Astrocyte (in vitro differentiated cells and primary cell): ENCODE data around the gene PKDCC. TPM values are rescaled to one million over a fixed set of nuclear protein-coding genes. Genes with fewer than 3 reads are reported as not detected.
A peak's percentile ranks its signal among the peaks of the same experiment; 100 is the strongest.
"Not testable (repeated sequence)": the region's sequence is repeated elsewhere in the genome, so short reads cannot be mapped to it uniquely, and the experiment has no call there.

ENCODE experiments used
- DNase-seq: peaks from one replicate; pipeline ENCODE4 v3.0.0-alpha.2; 2010; ENCODE audit warnings: low read depth
- FAIRE-seq: peaks from 2 replicates; lab custom pipeline; 2011; peaks lifted over from hg19 to GRCh38; lab: Jason Lieb, UNC
- H2AFZ ChIP-seq: 2 replicates; pipeline ENCODE4 v1.6.0; 2012; ENCODE audit warnings: low read depth, low read length, inconsistent platforms
- H3K27ac ChIP-seq: 2 replicates; pipeline ENCODE4 v1.5.1; 2011; ENCODE audit warnings: low read depth, low read length, inconsistent platforms
- H3K27me3 ChIP-seq: 2 replicates; pipeline ENCODE4 v1.6.0; 2011; ENCODE audit warnings: low read length, inconsistent platforms; ENCODE audit not compliant: insufficient read depth
- H3K36me3 ChIP-seq: 2 replicates; pipeline ENCODE4 v1.5.1; 2011; ENCODE audit warnings: low read length, inconsistent platforms; ENCODE audit not compliant: insufficient read depth
- H3K4me1 ChIP-seq: 2 replicates; pipeline ENCODE4 v1.5.1; 2011; ENCODE audit warnings: low read length, inconsistent platforms; ENCODE audit not compliant: insufficient read depth
- H3K4me2 ChIP-seq: 2 replicates; pipeline ENCODE4 v1.6.0; 2012; ENCODE audit warnings: low read length, inconsistent platforms
- H3K4me3 ChIP-seq: 2 replicates; pipeline ENCODE4 v1.5.1; 2011; ENCODE audit warnings: low read depth, mild to moderate bottlenecking, low read length, inconsistent platforms; ENCODE audit not compliant: insufficient read depth
- H3K79me2 ChIP-seq: 2 replicates; pipeline ENCODE4 v1.6.0; 2012; ENCODE audit warnings: mild to moderate bottlenecking, low read length, inconsistent platforms; ENCODE audit not compliant: insufficient read depth
- H3K9ac ChIP-seq: 2 replicates; pipeline ENCODE4 v1.6.0; 2012; ENCODE audit warnings: mild to moderate bottlenecking, low read length, inconsistent platforms
- H3K9me3 ChIP-seq: 2 replicates; pipeline ENCODE4 v1.5.1; 2012; ENCODE audit warnings: low read depth, mild to moderate bottlenecking, low read length, inconsistent platforms; ENCODE audit not compliant: insufficient read depth
- H4K20me1 ChIP-seq: 2 replicates; pipeline ENCODE4 v1.6.0; 2012; ENCODE audit warnings: low read length, inconsistent platforms; ENCODE audit not compliant: insufficient read depth
- H3K27ac Mint-ChIP-seq: one replicate; pipeline ENCODE4 v1.8.0; 2021; ENCODE audit warnings: mild to moderate bottlenecking, mixed read lengths; ENCODE audit not compliant: unreplicated experiment
- H3K27me3 Mint-ChIP-seq: one replicate; pipeline ENCODE4 v1.8.0; 2021; ENCODE audit warnings: low read depth, mixed read lengths; ENCODE audit not compliant: unreplicated experiment
- H3K36me3 Mint-ChIP-seq: one replicate; pipeline ENCODE4 v1.8.0; 2021; ENCODE audit warnings: low read depth, mixed read lengths; ENCODE audit not compliant: unreplicated experiment
- H3K4me1 Mint-ChIP-seq: one replicate; pipeline ENCODE4 v1.8.0; 2021; ENCODE audit warnings: low read depth, mixed read lengths; ENCODE audit not compliant: unreplicated experiment
- H3K4me3 Mint-ChIP-seq: one replicate; pipeline ENCODE4 v1.8.0; 2021; ENCODE audit warnings: mild to moderate bottlenecking, moderate library complexity, mixed read lengths; ENCODE audit not compliant: unreplicated experiment
- H3K9me3 Mint-ChIP-seq: one replicate; pipeline ENCODE4 v1.8.0; 2021; ENCODE audit warnings: mild to moderate bottlenecking, mixed read lengths; ENCODE audit not compliant: unreplicated experiment
- EZH2 ChIP-seq: IDR thresholded peaks from 2 replicates; pipeline ENCODE4 v1.6.1; 2012; ENCODE audit warnings: mild to moderate bottlenecking, low read length, inconsistent platforms; ENCODE audit not compliant: insufficient read depth
- total RNA-seq: library from RNA; stranded (reverse); gene quantifications from 2 replicates; pipeline ENCODE4 v1.2.1, GENCODE V29; 2021
- TF ChIP-seq, protein P1 (sequence below): IDR thresholded peaks from 2 replicates; pipeline ENCODE4 v1.5.1; 2011; ENCODE audit warnings: low read depth, mild to moderate bottlenecking, inconsistent platforms, low read length, moderate library complexity; ENCODE audit not compliant: insufficient read depth

PKDCC gene
- total RNA-seq, 1 donor from 2014 or later = 6.9 TPM

DNA sequence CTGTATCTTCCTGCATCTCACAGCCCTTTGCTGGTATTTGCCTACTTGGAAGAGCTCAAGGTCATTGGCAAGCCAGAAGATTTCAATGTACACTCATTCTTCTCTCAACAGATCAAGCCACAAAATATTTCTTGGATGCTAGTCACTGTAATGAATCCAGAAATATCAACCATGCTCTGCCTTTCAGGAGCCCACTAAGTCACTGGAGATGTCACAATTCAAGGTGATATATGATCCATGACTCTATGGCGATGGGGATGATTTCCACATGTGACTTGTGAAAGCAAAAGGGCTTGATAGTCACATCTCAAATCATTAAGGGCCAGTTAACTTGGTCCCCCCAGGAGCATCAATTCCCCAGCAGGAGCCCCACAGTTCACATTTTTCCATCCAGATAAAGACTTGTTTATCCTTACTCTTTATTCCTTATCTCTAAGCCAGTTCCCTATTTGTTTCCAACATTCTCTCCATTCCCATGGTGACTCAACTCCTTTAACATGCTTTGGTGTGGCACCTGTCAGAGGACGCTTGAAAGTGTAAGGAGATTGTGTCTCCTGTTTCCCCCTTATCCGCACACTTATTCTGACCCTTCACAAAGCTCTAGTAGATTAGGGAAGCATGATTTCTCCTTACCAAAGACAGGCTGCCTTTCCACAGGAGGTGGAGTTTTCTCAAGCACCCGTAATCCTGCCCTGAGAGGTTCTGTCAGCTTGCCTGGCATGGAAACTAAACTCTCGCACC, 15.8 kb downstream of the PKDCC start:
- no peaks in the 10 kb centered on the region for H3K36me3 ChIP-seq
- Mint-ChIP-seq H3K4me1 (no peaks in the 10 kb centered on the region), H3K36me3 (peaks cover 9% of the 10 kb centered on the region), H3K27me3 (peaks cover 16% of the 10 kb centered on the region), H3K27ac (no peak overlapping the region), H3K9me3 (peaks cover 2% of the 10 kb centered on the region), H3K4me3 (no peak overlapping the region)
- H3K9me3 ChIP-seq = no peaks in the 10 kb centered on the region
- H2AFZ ChIP-seq = no peak overlapping the region
- FAIRE-seq (no peak), DNase-seq (peak; percentile 89)
- peaks cover 15% of the 10 kb centered on the region for H3K4me1 ChIP-seq
- H3K27ac ChIP-seq = peak overlapping the region; percentile 52
- TF ChIP-seq, protein P1, sequence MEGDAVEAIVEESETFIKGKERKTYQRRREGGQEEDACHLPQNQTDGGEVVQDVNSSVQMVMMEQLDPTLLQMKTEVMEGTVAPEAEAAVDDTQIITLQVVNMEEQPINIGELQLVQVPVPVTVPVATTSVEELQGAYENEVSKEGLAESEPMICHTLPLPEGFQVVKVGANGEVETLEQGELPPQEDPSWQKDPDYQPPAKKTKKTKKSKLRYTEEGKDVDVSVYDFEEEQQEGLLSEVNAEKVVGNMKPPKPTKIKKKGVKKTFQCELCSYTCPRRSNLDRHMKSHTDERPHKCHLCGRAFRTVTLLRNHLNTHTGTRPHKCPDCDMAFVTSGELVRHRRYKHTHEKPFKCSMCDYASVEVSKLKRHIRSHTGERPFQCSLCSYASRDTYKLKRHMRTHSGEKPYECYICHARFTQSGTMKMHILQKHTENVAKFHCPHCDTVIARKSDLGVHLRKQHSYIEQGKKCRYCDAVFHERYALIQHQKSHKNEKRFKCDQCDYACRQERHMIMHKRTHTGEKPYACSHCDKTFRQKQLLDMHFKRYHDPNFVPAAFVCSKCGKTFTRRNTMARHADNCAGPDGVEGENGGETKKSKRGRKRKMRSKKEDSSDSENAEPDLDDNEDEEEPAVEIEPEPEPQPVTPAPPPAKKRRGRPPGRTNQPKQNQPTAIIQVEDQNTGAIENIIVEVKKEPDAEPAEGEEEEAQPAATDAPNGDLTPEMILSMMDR = no peak
- no peak for TF ChIP-seq EZH2
- H3K79me2 ChIP-seq = no peaks in the 10 kb centered on the region
- H3K4me3 ChIP-seq = no peak overlapping the region
- H3K4me2 ChIP-seq = peak overlapping the region; percentile 28
- peak overlapping the region; percentile 7 for H3K9ac ChIP-seq
- H3K27me3 ChIP-seq = no peaks in the 10 kb centered on the region
- H4K20me1 ChIP-seq = no peaks in the 10 kb centered on the region

DNA sequence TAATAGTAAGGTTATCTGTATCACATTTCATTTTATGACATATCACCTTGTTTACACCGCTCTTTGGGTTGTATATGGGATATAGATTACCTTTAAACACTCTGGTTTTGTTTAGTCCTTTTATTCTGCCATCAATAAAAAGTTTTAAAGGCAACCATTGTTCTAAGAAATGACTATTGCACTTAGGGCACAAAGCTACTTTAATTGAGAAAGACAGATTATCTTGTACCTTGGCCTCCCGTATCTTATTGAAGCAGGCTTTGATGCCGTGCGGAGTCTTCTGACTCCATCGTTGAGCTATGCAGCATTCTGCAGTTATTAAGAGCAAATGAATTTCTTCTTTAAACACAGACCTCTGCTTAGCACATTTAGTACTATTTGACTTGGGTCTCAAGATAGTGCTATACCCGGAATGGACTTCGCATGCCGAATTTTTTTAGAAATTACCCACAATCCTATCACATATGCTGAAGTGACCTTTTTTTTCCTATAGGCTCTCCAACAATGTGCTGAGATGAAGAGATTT, 16.7 kb downstream of the PKDCC start:
- Histone ChIP-seq H3K79me2 (no peaks in the 10 kb centered on the region), H2AFZ (no peak overlapping the region), H3K4me2 (peak overlapping the region; percentile 28), H3K4me1 (peaks cover 15% of the 10 kb centered on the region), H3K4me3 (no peak overlapping the region), H3K9ac (peak overlapping the region; percentile 7), H3K9me3 (no peaks in the 10 kb centered on the region), H3K36me3 (no peaks in the 10 kb centered on the region), H4K20me1 (no peaks in the 10 kb centered on the region), H3K27ac (peak overlapping the region; percentile 52), H3K27me3 (peaks cover 5% of the 10 kb centered on the region)
- Mint-ChIP-seq H3K4me1 (no peaks in the 10 kb centered on the region), H3K9me3 (peaks cover 3% of the 10 kb centered on the region), H3K27ac (no peak overlapping the region), H3K4me3 (no peak overlapping the region), H3K36me3 (peaks cover 4% of the 10 kb centered on the region), H3K27me3 (peaks cover 25% of the 10 kb centered on the region)
- DNase-seq (peak; percentile 92), FAIRE-seq (no peak)
- TF ChIP-seq, protein P1 = no peak
- no peak for TF ChIP-seq EZH2

- not testable (repeated sequence) for DNase-seq, H3K27me3 ChIP-seq, H3K4me3 ChIP-seq, H3K9ac ChIP-seq, H2AFZ ChIP-seq, H3K4me1 Mint-ChIP-seq, H3K4me2 ChIP-seq, FAIRE-seq, H4K20me1 ChIP-seq, H3K27ac ChIP-seq, H3K36me3 Mint-ChIP-seq, H3K79me2 ChIP-seq, H3K4me3 Mint-ChIP-seq, H3K36me3 ChIP-seq, H3K9me3 ChIP-seq, H3K27ac Mint-ChIP-seq, H3K9me3 Mint-ChIP-seq
- peaks cover 15% of the 10 kb centered on the region for H3K4me1 ChIP-seq
- H3K27me3 Mint-ChIP-seq = peaks cover 29% of the 10 kb centered on the region
These were observed 17.9 kb downstream of the PKDCC start for GRCh38 chr2:42065753-42066152.

DNA sequence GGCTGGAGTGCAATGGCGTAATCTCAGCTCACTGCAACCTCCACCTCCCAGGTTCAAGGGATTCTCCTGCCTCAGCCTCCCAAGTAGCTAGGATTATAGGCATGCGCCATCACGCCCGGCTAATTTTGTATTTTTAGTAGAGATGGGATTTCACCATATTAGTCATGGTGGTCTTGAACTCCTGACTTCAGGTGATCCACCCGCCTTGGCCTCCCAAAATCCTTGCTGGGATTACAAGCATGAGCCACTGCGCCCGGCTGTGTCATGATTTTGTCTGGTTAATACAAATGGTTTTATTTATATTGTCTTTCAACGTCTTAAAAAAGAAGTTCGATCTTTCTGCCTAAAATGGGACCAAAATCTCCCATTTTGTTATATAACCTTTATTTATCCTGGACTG, 19.2 kb downstream of the PKDCC start:
- H2AFZ ChIP-seq, H3K9ac ChIP-seq, H3K27me3 ChIP-seq, H3K4me2 ChIP-seq, H3K9me3 Mint-ChIP-seq, H3K36me3 Mint-ChIP-seq, DNase-seq, FAIRE-seq, H3K79me2 ChIP-seq, H3K27ac Mint-ChIP-seq, H3K4me3 ChIP-seq, H3K36me3 ChIP-seq, H3K4me1 Mint-ChIP-seq, H3K9me3 ChIP-seq, H3K4me3 Mint-ChIP-seq, H3K27ac ChIP-seq, H4K20me1 ChIP-seq: not testable (repeated sequence)
- peaks cover 25% of the 10 kb centered on the region for H3K27me3 Mint-ChIP-seq
- H3K4me1 ChIP-seq = peaks cover 15% of the 10 kb centered on the region
